Neutrophil (primary cell): ENCODE results near the gene ZEB1.
A peak's percentile ranks its signal among the peaks of the same experiment; 100 is the strongest.

ENCODE experiments used
- H3K27ac ChIP-seq: fragments of 200-600 bp; sonication (generic); 2 replicates; pipeline ENCODE4 v1.5.1; 2016; ENCODE audit warnings: mild to moderate bottlenecking, moderate library complexity
- H3K27me3 ChIP-seq: fragments of 200-600 bp; sonication (generic); 2 replicates; pipeline ENCODE4 v1.6.0; 2016; ENCODE audit warnings: mild to moderate bottlenecking
- H3K36me3 ChIP-seq: fragments of 200-600 bp; sonication (generic); 2 replicates; pipeline ENCODE4 v1.5.1; 2017
- H3K4me1 ChIP-seq, 2 experiments: fragments of 200-600 bp in 1 of 2; sonication (generic) in 1 of 2; 1 replicate in 1 of 2; 2 replicates in 1 of 2; pipeline versions ENCODE4 v1.5.1 to v1.6.1; 2013 to 2016; ENCODE audit warnings: low read depth in 1 of 2, low read length in 1 of 2, mild to moderate bottlenecking in 1 of 2, moderate library complexity in 1 of 2; ENCODE audit not compliant: control insufficient read depth in 1 of 2, insufficient read depth in 1 of 2
- H3K4me3 ChIP-seq, 2 experiments: fragments of 200-600 bp in 1 of 2; sonication (generic) in 1 of 2; 1 replicate in 1 of 2; 2 replicates in 1 of 2; pipeline ENCODE4 v1.5.1; 2013 to 2016; ENCODE audit warnings: low read depth in 1 of 2, low read length in 1 of 2, mild to moderate bottlenecking in 1 of 2, moderate library complexity in 1 of 2
- H3K9me3 ChIP-seq: fragments of 200-600 bp; sonication (generic); 2 replicates; pipeline ENCODE4 v1.5.1; 2016
- CTCF ChIP-seq: fragments of 200-600 bp; sonication (generic); IDR thresholded peaks from 2 replicates; pipeline ENCODE4 v1.5.1; 2016; ENCODE audit warnings: antibody characterized with exemption

The ZEB1 gene

DNA sequence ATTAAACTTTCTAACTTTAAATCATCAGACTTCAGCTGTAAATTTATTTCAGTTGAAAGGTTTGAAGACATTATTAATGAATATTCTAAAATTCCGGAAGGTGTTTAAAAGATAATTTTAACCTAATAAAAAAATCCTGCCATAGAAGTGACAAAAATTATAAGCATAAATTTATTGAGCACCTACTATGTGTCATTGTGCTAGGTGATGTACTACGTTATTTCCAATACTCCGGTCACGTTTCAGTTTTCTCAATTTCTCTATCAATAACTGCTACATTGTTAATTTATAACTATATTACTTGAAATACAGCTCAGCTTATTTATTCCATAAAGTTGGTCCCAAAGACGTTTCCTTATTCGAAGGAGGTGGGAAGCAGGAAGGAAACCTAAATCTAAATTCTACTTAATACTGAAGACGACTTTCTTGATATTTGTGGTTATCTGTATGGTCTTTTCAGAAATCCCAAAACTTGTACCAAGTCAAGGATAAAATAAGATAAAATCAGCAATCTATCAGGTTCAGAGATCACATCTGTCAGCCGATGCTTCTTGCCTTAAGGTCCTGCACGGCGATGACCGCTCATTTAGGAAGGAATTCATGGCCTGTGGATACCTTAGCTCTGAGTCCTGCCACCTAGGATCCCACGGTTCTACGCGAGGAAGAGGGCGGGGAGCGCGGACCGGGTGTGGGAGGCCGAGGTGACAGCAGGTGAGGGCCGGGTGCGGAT lies 1.2 kb upstream of the ZEB1 start:
- H3K36me3 ChIP-seq: no peaks in the 10 kb centered on the region
- H3K4me3 ChIP-seq: peak overlapping the region; percentile 79 to 93
- no peak for TF ChIP-seq CTCF
- no peaks in the 10 kb centered on the region for H3K9me3 ChIP-seq
- H3K27me3 ChIP-seq: no peaks in the 10 kb centered on the region
- peak overlapping the region; percentile 98 for H3K27ac ChIP-seq
- peaks cover 29 to 30% of the 10 kb centered on the region in 2 experiments for H3K4me1 ChIP-seq

GRCh38 chr10:31318382-31318853 lies 598 bp upstream of the ZEB1 start:
- Histone ChIP-seq H3K36me3 (no peaks in the 10 kb centered on the region), H3K27me3 (no peaks in the 10 kb centered on the region), H3K4me3 (peak overlapping the region; percentile 79 to 93), H3K9me3 (no peaks in the 10 kb centered on the region), H3K27ac (peak overlapping the region; percentile 98), H3K4me1 (peaks cover 29 to 30% of the 10 kb centered on the region in 2 experiments)
- TF ChIP-seq CTCF: no peak

GRCh38 chr10:31319602-31320549 lies 860 bp downstream of the ZEB1 start:
- H3K27ac ChIP-seq: peak overlapping the region; percentile 98
- peaks cover 24 to 29% of the 10 kb centered on the region in 2 experiments for H3K4me1 ChIP-seq
- peak; percentile 25 for TF ChIP-seq CTCF
- no peaks in the 10 kb centered on the region for H3K36me3 ChIP-seq
- H3K9me3 ChIP-seq: no peaks in the 10 kb centered on the region
- no peaks in the 10 kb centered on the region for H3K27me3 ChIP-seq
- peak overlapping the region; percentile 79 to 93 for H3K4me3 ChIP-seq

- Histone ChIP-seq H3K4me1 (peaks cover 24 to 29% of the 10 kb centered on the region in 2 experiments), H3K36me3 (no peaks in the 10 kb centered on the region), H3K27ac (peak overlapping the region; percentile 98), H3K4me3 (peak overlapping the region; percentile 79 to 93), H3K9me3 (no peaks in the 10 kb centered on the region), H3K27me3 (no peaks in the 10 kb centered on the region)
- no peak for TF ChIP-seq CTCF
These were observed 1.7 kb downstream of the ZEB1 start for GRCh38 chr10:31320550-31321211.

- no peak for TF ChIP-seq CTCF
- no peaks in the 10 kb centered on the region for H3K27me3 ChIP-seq
- H3K27ac ChIP-seq: no peak overlapping the region
- peak overlapping the region; percentile 79 to 93 for H3K4me3 ChIP-seq
- peaks cover 24 to 29% of the 10 kb centered on the region in 2 experiments for H3K4me1 ChIP-seq
- H3K36me3 ChIP-seq: no peaks in the 10 kb centered on the region
- no peaks in the 10 kb centered on the region for H3K9me3 ChIP-seq
These were observed 2.5 kb downstream of the ZEB1 start for GRCh38 chr10:31321396-31321941.
